Measurements from ENCODE around the gene VLDLR. TPM values are rescaled to one million over a fixed set of nuclear protein-coding genes. Genes with fewer than 3 reads are reported as not detected.

The VLDLR gene
- total and polyA plus RNA-seq, 8 donors, result 19.8 to 32.7 (median 25.9) TPM

DNA sequence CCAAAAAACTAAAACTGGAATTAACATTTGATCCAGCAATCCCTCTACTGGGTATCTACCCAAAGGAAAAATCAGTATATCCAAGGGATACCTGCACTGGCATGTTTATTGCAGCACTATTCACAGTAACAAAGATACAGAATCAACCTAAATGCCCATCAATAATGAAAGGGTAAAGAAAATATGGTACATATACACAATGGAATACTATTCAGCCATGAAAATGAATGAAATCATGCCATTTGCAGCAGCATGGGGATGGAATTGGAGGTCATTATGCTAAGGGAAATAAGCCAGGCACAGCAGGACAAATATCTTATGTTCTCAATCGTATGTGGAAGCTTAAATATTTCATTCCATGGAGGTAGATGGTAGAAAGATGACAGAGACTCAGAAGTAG, 9.7 kb downstream of the VLDLR start:
- no peak overlapping the region for H3K27ac ChIP-seq

DNA sequence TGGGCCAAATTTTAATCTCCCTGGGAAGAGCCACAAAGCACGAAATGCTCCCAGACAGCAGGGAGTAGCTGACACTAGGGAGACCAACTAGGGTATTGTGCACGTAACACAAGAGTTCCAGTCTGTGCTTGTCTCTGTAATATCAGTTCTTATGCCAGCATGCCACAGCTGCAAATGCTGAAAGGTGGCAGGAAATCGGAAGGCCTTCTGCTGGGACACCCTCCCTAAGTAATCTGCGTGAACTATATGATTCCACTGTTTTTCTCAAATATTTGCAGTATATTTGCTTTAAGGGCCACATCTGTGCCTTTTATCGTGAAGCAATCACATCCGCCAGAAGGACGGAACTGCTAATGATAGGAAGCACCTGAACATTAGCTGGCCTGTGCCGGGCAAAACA, 12.6 kb downstream of the VLDLR start:
- peak in 2 of 4 donors; percentile 38 to 40 for DNase-seq

More for the DNA sequence above, 9.7 kb downstream of the VLDLR start:
- TF ChIP-seq, protein P1, sequence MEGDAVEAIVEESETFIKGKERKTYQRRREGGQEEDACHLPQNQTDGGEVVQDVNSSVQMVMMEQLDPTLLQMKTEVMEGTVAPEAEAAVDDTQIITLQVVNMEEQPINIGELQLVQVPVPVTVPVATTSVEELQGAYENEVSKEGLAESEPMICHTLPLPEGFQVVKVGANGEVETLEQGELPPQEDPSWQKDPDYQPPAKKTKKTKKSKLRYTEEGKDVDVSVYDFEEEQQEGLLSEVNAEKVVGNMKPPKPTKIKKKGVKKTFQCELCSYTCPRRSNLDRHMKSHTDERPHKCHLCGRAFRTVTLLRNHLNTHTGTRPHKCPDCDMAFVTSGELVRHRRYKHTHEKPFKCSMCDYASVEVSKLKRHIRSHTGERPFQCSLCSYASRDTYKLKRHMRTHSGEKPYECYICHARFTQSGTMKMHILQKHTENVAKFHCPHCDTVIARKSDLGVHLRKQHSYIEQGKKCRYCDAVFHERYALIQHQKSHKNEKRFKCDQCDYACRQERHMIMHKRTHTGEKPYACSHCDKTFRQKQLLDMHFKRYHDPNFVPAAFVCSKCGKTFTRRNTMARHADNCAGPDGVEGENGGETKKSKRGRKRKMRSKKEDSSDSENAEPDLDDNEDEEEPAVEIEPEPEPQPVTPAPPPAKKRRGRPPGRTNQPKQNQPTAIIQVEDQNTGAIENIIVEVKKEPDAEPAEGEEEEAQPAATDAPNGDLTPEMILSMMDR (IDR thresholded peaks at IDR 0.05), result no peak
- Histone ChIP-seq H3K27me3 (no peaks in the 10 kb centered on the region), H3K9me3 (no peaks in the 10 kb centered on the region), H3K36me3 (no peaks in the 10 kb centered on the region), H3K4me1 (no peaks in the 10 kb centered on the region), H3K4me3 (no peak overlapping the region)
- ATAC-seq (no peak), DNase-seq (no peak)
- intact Hi-C loops (cut with DNase I), result no loop called here

DNA sequence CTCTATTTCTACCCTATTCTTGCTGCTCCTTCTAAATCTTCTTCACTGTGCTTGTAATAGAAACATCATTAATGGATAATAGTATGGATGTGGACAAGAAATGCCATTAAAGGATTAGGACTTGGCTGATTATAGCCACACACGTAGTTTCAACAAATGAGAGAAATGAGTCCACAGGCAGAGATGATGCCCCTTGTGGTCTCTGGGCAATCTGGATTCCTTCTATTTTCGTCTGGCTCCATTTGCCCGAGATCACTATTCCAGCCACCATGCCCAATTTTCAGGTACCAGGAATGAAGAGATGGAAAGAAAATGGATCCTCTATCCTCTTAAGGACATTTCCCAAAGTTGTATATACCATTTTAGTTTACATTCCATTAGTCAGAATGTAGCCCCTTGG, 13.2 kb downstream of the VLDLR start:
- H3K27me3 ChIP-seq, result no peaks in the 10 kb centered on the region
- intact Hi-C loops (cut with DNase I), result no loop called here

More for the DNA sequence above, 12.6 kb downstream of the VLDLR start:
- intact Hi-C loops (cut with DNase I), result no loop called here
- no peaks in the 10 kb centered on the region for H3K4me1 ChIP-seq
- ATAC-seq, result no peak
- TF ChIP-seq, protein P1 (IDR thresholded peaks at IDR 0.05), result no peak
- H3K4me3 ChIP-seq, result no peak overlapping the region
- no peaks in the 10 kb centered on the region for H3K36me3 ChIP-seq
- no peaks in the 10 kb centered on the region for H3K9me3 ChIP-seq
- H3K27me3 ChIP-seq, result no peaks in the 10 kb centered on the region
- no peak overlapping the region for H3K27ac ChIP-seq

DNA sequence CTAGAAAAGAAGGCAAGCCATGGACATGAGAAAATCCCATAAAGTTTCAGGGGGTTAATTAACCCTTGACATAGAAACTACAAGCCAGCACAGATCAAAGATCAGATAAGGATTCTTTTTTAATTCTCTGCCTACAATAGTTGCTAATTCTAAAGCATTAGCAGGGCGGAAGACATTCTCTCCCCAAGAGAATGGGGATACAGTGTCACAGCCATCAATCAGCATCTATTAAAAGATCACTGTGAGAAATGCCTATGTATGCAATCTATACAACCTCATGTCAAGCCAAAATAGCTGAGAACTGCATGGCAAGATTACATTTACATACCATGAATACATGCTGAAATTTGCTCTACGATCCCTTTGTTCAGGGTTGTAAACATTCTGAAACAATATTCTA, 14.3 kb downstream of the VLDLR start:
- ATAC-seq, result no peak

More for the DNA sequence above, 13.2 kb downstream of the VLDLR start:
- TF ChIP-seq, protein P1 (IDR thresholded peaks at IDR 0.05), result no peak
- Histone ChIP-seq H3K27ac (no peak overlapping the region), H3K4me1 (no peaks in the 10 kb centered on the region), H3K36me3 (no peaks in the 10 kb centered on the region), H3K9me3 (no peaks in the 10 kb centered on the region), H3K4me3 (no peak overlapping the region)
- ATAC-seq (no peak), DNase-seq (no peak)

DNA sequence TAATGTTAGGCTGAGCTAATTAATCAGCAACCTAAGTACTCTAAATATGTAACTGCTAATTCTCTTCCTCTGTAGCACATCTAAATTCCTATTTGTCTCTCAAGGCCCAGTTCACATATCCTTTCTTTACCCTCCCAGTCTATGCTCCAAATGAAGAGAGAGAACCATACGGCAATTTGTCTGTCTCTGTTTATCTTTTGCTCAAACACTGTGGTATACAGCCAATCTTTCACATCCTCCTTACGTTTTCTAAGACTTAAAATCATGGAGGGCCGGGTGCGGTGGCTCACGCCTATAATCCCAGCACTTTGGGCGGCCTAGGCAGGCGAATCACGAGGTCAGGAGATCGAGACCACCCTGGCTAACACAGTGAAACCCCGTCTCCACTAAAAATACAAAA, 15.8 kb downstream of the VLDLR start:
- no peak overlapping the region for H3K27ac ChIP-seq
- no peak for DNase-seq
- intact Hi-C loops (cut with DNase I), result no loop called here
- TF ChIP-seq, protein P1 (IDR thresholded peaks at IDR 0.05), result no peak
- H3K27me3 ChIP-seq, result no peaks in the 10 kb centered on the region
- ATAC-seq, result no peak
- no peak overlapping the region for H3K4me3 ChIP-seq
- H3K4me1 ChIP-seq, result no peaks in the 10 kb centered on the region
- no peaks in the 10 kb centered on the region for H3K9me3 ChIP-seq
- H3K36me3 ChIP-seq, result peaks cover 0 to 17% of the 10 kb centered on the region in 2 donors

More for the DNA sequence above, 14.3 kb downstream of the VLDLR start:
- H3K4me3 ChIP-seq, result no peak overlapping the region
- DNase-seq, result no peak
- no peaks in the 10 kb centered on the region for H3K27me3 ChIP-seq
- no peaks in the 10 kb centered on the region for H3K9me3 ChIP-seq
- TF ChIP-seq, protein P1 (IDR thresholded peaks at IDR 0.05), result no peak
- no peaks in the 10 kb centered on the region for H3K4me1 ChIP-seq
- H3K36me3 ChIP-seq, result peaks cover 0 to 4% of the 10 kb centered on the region in 2 donors
- no peak overlapping the region for H3K27ac ChIP-seq
- intact Hi-C loops (cut with DNase I), result no loop called here
